ENCODE data around the gene ZRANB1. TPM values are rescaled to one million over a fixed set of nuclear protein-coding genes. Genes with fewer than 3 reads are reported as not detected.

Gene ZRANB1
- total and polyA plus RNA-seq, 2 of the 4 experiments (the other 2 are of a cell fraction): 11.2 to 24.7 TPM

DNA sequence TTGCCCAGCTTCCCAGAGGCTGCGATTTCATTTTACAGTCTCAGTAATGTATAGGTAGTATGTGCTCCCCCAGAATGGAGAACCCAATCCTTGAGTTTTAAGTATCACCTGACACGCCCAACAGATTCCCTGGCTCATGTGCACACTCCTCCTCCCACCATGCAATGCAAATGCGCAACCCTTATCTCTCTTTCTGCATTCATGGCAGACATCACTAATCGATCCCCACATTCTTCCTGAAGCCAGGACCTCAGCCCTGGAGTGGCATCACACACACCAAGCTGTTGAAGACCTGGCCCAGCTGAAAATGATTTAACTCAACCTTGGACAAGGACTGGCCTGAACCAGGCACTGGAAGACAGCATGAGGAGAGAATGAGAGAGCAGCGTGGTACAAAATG lies 68.4 kb downstream of the ZRANB1 start:
- ChIA-PET CTCF (no interaction called here), POLR2A (ENCODE audit: unreplicated experiment) (no interaction called here)
- no peak overlapping the region for H3K56ac ChIP-seq (ENCODE audit: extremely low read depth, insufficient read depth, low read length)
- no peak overlapping the region for H2AFZ ChIP-seq (replicated peaks; ENCODE audit: low read length, poor library complexity)
- 100% methylated on average over 2 of the region's 5 CpGs; no CpG with 5 or more reads in 1 of the 2 experiments for WGBS, 2 experiments (ENCODE audit: extremely low coverage in 2 of 2, insufficient read length in 1 of 2)
- H2AK9ac ChIP-seq (replicated peaks; ENCODE audit: low read depth, low read length, poor library complexity): no peak overlapping the region
- H2AK5ac ChIP-seq (ENCODE audit: low read depth, low read length): no peak overlapping the region
- peaks cover 85% of the 10 kb centered on the region for H4K20me1 ChIP-seq (ENCODE audit: insufficient read depth, low read length)
- intact Hi-C loops (cut with micrococcal nuclease) (no loop called here), dilution Hi-C loops (cut with HindIII; ENCODE audit: low sequenced_read_pairs, unreplicated experiment) (no loop called here), in situ Hi-C loops (cut with MboI; ENCODE audit: low sequenced_read_pairs) (no loop called here)
- H3K4me3 ChIP-seq (ENCODE audit: insufficient read depth, low read depth, low read length): no peak overlapping the region
- H3K27ac ChIP-seq (ENCODE audit: insufficient read depth, low read length): no peak overlapping the region
- H3K36me3 ChIP-seq (ENCODE audit: control insufficient read depth, insufficient read depth, low read length): peaks cover 20% of the 10 kb centered on the region; the same call in 1 of the 2 replicates
- no peak overlapping the region for H3K4ac ChIP-seq (ENCODE audit: low read depth, low read length)
- no peak overlapping the region for H3K4me2 ChIP-seq (ENCODE audit: low read depth, low read length)
- peaks cover 9% of the 10 kb centered on the region; the same call in 1 of the 2 replicates for H3K4me1 ChIP-seq (ENCODE audit: control insufficient read depth, insufficient read depth, low read length)
- H4K5ac ChIP-seq (ENCODE audit: low read depth, low read length): no peak overlapping the region
- H2BK20ac ChIP-seq (ENCODE audit: low read depth, low read length): no peak overlapping the region
- no peak overlapping the region for H4K8ac ChIP-seq (ENCODE audit: low read depth in 2 of 2, low read length in 2 of 2)
- no peak overlapping the region for H2BK15ac ChIP-seq (ENCODE audit: low read depth, low read length)
- DNase-seq (no peak), ATAC-seq (ENCODE audit: low read depth) (no peak)
- TF ChIP-seq USF2 (IDR thresholded peaks at IDR 0.05; ENCODE audit: low read depth, low read length): no peak
- no peak for TF ChIP-seq MAZ (IDR thresholded peaks at IDR 0.05; ENCODE audit: borderline replicate concordance, low read depth, low read length)
- TF ChIP-seq SMC3 (IDR thresholded peaks at IDR 0.05; ENCODE audit: low read depth, low read length): no peak
- no peak for TF ChIP-seq RFX5 (IDR thresholded peaks at IDR 0.05; ENCODE audit: low read depth, low read length)
- TF ChIP-seq ELK1 (IDR thresholded peaks at IDR 0.05; ENCODE audit: borderline replicate concordance, low read depth, low read length): no peak
- no peak for TF ChIP-seq RAD21 (IDR thresholded peaks at IDR 0.05; ENCODE audit: low read length)
- no peak for TF ChIP-seq CTCF (conservative IDR thresholded peaks at IDR 0.05; ENCODE audit: low read depth, low read length)
- TF ChIP-seq NFE2L2 (IDR thresholded peaks at IDR 0.05; ENCODE audit: low read depth, low read length): no peak
- TF ChIP-seq CEBPB (IDR thresholded peaks at IDR 0.05; ENCODE audit: low read depth, low read length): no peak
- no peak for TF ChIP-seq POLR2A (IDR thresholded peaks at IDR 0.05; ENCODE audit: low read depth, low read length)
- TF ChIP-seq MXI1 (IDR thresholded peaks at IDR 0.05; ENCODE audit: borderline replicate concordance, low read depth, low read length): no peak
- TF ChIP-seq BHLHE40 (IDR thresholded peaks at IDR 0.05; ENCODE audit: low read depth, low read length): no peak
- no peak for TF ChIP-seq CHD1 (IDR thresholded peaks at IDR 0.05; ENCODE audit: low read depth, low read length)
- no peak for TF ChIP-seq RCOR1 (IDR thresholded peaks at IDR 0.05; ENCODE audit: insufficient replicate concordance, low read length)
- no peak for TF ChIP-seq FOS (IDR thresholded peaks at IDR 0.05; ENCODE audit: low read depth, low read length)
- no peak for TF ChIP-seq MAFK (IDR thresholded peaks at IDR 0.05; ENCODE audit: low read depth, low read length)
- H2BK120ac ChIP-seq (ENCODE audit: low read depth, low read length): no peak overlapping the region
- H4K91ac ChIP-seq (ENCODE audit: insufficient read depth, low read depth, low read length): no peak overlapping the region
- H3K9ac ChIP-seq (ENCODE audit: low read depth, low read length): no peak overlapping the region
- no peak overlapping the region for H3K18ac ChIP-seq (ENCODE audit: low read depth, low read length)
- H3K27me3 ChIP-seq (ENCODE audit: control insufficient read depth, insufficient read depth, low read length): no peaks in the 10 kb centered on the region
- no peak overlapping the region for H2BK5ac ChIP-seq (ENCODE audit: low read depth, low read length, poor library complexity, severe bottlenecking)
- peaks cover 40 to 96% of the 10 kb centered on the region in 2 experiments for H3K79me1 ChIP-seq (ENCODE audit: low read depth in 1 of 2, low read length in 2 of 2)
- no peaks in the 10 kb centered on the region for H3K9me3 ChIP-seq (ENCODE audit: control insufficient read depth, insufficient read depth, low read length)
- no peak overlapping the region for H3K14ac ChIP-seq (replicated peaks; ENCODE audit: low read depth, low read length)
- H3K23ac ChIP-seq (ENCODE audit: low read depth, low read length): no peak overlapping the region
- no TSS peak for BruUV-seq (replicated peaks)
- H3K9me1 ChIP-seq (ENCODE audit: insufficient read depth, low read length): peaks cover 37% of the 10 kb centered on the region

Data from IMR-90 (cell line).